Neural cell (in vitro differentiated cells): ENCODE results near the gene IPPK.

Experiments used
- EP300 ChIP-seq: fragments of 450-650 bp; conservative IDR thresholded peaks from 2 replicates; pipeline ENCODE4 v1.6.1; 2014; ENCODE audit warnings: antibody characterized with exemption, mild to moderate bottlenecking, moderate library complexity; ENCODE audit not compliant: poor library complexity, severe bottlenecking
- POLR2AphosphoS5 ChIP-seq: IDR thresholded peaks from 2 replicates; pipeline ENCODE4 v1.6.1; 2012
- RAD21 ChIP-seq: fragments of 450-650 bp; conservative IDR thresholded peaks from 2 replicates; pipeline ENCODE4 v1.6.1; 2014; ENCODE audit warnings: antibody characterized with exemption, mild to moderate bottlenecking, moderate library complexity
- TF ChIP-seq, protein P1 (sequence below): fragments of 450-650 bp; IDR thresholded peaks from 2 replicates; pipeline ENCODE4 v1.5.1; 2014; ENCODE audit warnings: antibody characterized with exemption, mild to moderate bottlenecking, moderate library complexity; ENCODE audit not compliant: poor library complexity, severe bottlenecking
- TF ChIP-seq, protein P2 (sequence below): IDR thresholded peaks from 2 replicates; pipeline ENCODE4 v1.6.1; 2012; ENCODE audit warnings: borderline replicate concordance

DNA sequence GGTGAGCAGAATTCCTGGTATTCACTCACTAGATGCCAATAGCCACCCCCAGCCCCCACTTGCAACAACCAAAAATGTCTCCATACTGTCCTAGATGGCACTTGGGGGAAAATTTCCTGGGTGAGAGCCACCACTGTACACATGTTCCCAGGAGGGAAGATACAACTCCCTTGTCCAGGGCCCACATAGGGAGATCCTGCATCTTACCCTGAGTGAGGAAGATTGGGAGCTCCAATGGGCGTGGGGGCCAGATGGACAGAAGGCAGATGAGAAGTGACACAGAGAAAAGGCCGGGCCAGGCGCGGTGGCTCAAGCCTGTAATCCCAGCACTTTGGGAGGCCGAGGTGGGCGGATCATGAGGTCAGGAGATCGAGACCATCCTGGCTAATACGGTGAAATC is 12.3 kb upstream of the IPPK start:
- TF ChIP-seq, protein P1, sequence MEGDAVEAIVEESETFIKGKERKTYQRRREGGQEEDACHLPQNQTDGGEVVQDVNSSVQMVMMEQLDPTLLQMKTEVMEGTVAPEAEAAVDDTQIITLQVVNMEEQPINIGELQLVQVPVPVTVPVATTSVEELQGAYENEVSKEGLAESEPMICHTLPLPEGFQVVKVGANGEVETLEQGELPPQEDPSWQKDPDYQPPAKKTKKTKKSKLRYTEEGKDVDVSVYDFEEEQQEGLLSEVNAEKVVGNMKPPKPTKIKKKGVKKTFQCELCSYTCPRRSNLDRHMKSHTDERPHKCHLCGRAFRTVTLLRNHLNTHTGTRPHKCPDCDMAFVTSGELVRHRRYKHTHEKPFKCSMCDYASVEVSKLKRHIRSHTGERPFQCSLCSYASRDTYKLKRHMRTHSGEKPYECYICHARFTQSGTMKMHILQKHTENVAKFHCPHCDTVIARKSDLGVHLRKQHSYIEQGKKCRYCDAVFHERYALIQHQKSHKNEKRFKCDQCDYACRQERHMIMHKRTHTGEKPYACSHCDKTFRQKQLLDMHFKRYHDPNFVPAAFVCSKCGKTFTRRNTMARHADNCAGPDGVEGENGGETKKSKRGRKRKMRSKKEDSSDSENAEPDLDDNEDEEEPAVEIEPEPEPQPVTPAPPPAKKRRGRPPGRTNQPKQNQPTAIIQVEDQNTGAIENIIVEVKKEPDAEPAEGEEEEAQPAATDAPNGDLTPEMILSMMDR = no peak
- TF ChIP-seq EP300 (no peak), RAD21 (no peak), POLR2AphosphoS5 (no peak)
- TF ChIP-seq, protein P2, sequence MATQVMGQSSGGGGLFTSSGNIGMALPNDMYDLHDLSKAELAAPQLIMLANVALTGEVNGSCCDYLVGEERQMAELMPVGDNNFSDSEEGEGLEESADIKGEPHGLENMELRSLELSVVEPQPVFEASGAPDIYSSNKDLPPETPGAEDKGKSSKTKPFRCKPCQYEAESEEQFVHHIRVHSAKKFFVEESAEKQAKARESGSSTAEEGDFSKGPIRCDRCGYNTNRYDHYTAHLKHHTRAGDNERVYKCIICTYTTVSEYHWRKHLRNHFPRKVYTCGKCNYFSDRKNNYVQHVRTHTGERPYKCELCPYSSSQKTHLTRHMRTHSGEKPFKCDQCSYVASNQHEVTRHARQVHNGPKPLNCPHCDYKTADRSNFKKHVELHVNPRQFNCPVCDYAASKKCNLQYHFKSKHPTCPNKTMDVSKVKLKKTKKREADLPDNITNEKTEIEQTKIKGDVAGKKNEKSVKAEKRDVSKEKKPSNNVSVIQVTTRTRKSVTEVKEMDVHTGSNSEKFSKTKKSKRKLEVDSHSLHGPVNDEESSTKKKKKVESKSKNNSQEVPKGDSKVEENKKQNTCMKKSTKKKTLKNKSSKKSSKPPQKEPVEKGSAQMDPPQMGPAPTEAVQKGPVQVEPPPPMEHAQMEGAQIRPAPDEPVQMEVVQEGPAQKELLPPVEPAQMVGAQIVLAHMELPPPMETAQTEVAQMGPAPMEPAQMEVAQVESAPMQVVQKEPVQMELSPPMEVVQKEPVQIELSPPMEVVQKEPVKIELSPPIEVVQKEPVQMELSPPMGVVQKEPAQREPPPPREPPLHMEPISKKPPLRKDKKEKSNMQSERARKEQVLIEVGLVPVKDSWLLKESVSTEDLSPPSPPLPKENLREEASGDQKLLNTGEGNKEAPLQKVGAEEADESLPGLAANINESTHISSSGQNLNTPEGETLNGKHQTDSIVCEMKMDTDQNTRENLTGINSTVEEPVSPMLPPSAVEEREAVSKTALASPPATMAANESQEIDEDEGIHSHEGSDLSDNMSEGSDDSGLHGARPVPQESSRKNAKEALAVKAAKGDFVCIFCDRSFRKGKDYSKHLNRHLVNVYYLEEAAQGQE = no peak
